Measurements from ENCODE around the gene NRN1L. TPM values are rescaled to one million over a fixed set of nuclear protein-coding genes. Genes with fewer than 3 reads are reported as not detected.

The NRN1L gene
- total RNA-seq, 1 donor from 2014 or later, result 0.65 TPM

GRCh38 chr16:67864594-67864993, 20.1 kb upstream of the NRN1L start:
- no peaks in the 10 kb centered on the region for H3K27me3 Mint-ChIP-seq (ENCODE audit: insufficient read depth)

GRCh38 chr16:67865318-67865717, 19.4 kb upstream of the NRN1L start:
- Mint-ChIP-seq H3K36me3 (ENCODE audit: low read depth) (peaks cover 16% of the 10 kb centered on the region), H3K9me3 (no peaks in the 10 kb centered on the region), H3K27ac (peak overlapping the region; percentile 73), H3K4me1 (ENCODE audit: low read depth) (peaks cover 15% of the 10 kb centered on the region), H3K27me3 (ENCODE audit: insufficient read depth) (no peaks in the 10 kb centered on the region), H3K4me3 (no peak overlapping the region)
- DNase-seq (ENCODE audit: low spot score), result no peak
- intact Hi-C loops (cut with micrococcal nuclease), result loop anchor here (2.0 kb wide), 1 partner anchor 49 kb away; no protein-coding TSS in a partner anchor

More at GRCh38 chr16:67864594-67864993, 20.1 kb upstream of the NRN1L start:
- intact Hi-C loops (cut with micrococcal nuclease), result loop anchor here (2.0 kb wide), 1 partner anchor 48 kb away; no protein-coding TSS in a partner anchor
- Mint-ChIP-seq H3K27ac (no peak overlapping the region), H3K9me3 (no peaks in the 10 kb centered on the region), H3K4me3 (no peak overlapping the region), H3K36me3 (ENCODE audit: low read depth) (peaks cover 15% of the 10 kb centered on the region), H3K4me1 (ENCODE audit: low read depth) (peaks cover 15% of the 10 kb centered on the region)
- no peak for DNase-seq (ENCODE audit: low spot score)

- H3K9me3 Mint-ChIP-seq, result no peaks in the 10 kb centered on the region
- no peak overlapping the region for H3K4me3 Mint-ChIP-seq
- H3K27me3 Mint-ChIP-seq (ENCODE audit: insufficient read depth), result no peaks in the 10 kb centered on the region
- no peak overlapping the region for H3K27ac Mint-ChIP-seq
- peaks cover 14% of the 10 kb centered on the region for H3K36me3 Mint-ChIP-seq (ENCODE audit: low read depth)
- intact Hi-C loops (cut with micrococcal nuclease), result no loop called here
- no peak for DNase-seq (ENCODE audit: low spot score)
- H3K4me1 Mint-ChIP-seq (ENCODE audit: low read depth), result peaks cover 7% of the 10 kb centered on the region
These were observed 16.4 kb upstream of the NRN1L start for GRCh38 chr16:67868290-67868689.

GRCh38 chr16:67869653-67870052, 15.0 kb upstream of the NRN1L start:
- intact Hi-C loops (cut with micrococcal nuclease), result loop anchor here (5.0 kb wide), 1 partner anchor 37 kb away; no protein-coding TSS in a partner anchor
- H3K9me3 Mint-ChIP-seq, result no peaks in the 10 kb centered on the region
- no peaks in the 10 kb centered on the region for H3K27me3 Mint-ChIP-seq (ENCODE audit: insufficient read depth)
- peaks cover 20% of the 10 kb centered on the region for H3K4me1 Mint-ChIP-seq (ENCODE audit: low read depth)
- H3K27ac Mint-ChIP-seq, result no peak overlapping the region
- no peak overlapping the region for H3K4me3 Mint-ChIP-seq
- H3K36me3 Mint-ChIP-seq (ENCODE audit: low read depth), result peaks cover 14% of the 10 kb centered on the region
- DNase-seq (ENCODE audit: low spot score), result no peak

GRCh38 chr16:67871256-67871655, 13.4 kb upstream of the NRN1L start:
- no peak for DNase-seq (ENCODE audit: low spot score)
- Mint-ChIP-seq H3K4me3 (no peak overlapping the region), H3K9me3 (no peaks in the 10 kb centered on the region), H3K27me3 (ENCODE audit: insufficient read depth) (no peaks in the 10 kb centered on the region), H3K27ac (no peak overlapping the region), H3K36me3 (ENCODE audit: low read depth) (peaks cover 22% of the 10 kb centered on the region), H3K4me1 (ENCODE audit: low read depth) (peaks cover 35% of the 10 kb centered on the region)
- intact Hi-C loops (cut with micrococcal nuclease), result loop anchor here (5.0 kb wide), 1 partner anchor 39 kb away; no protein-coding TSS in a partner anchor

GRCh38 chr16:67872131-67872630, 12.5 kb upstream of the NRN1L start:
- peak overlapping the region; percentile 88 for H3K4me3 Mint-ChIP-seq
- no peaks in the 10 kb centered on the region for H3K9me3 Mint-ChIP-seq
- intact Hi-C loops (cut with micrococcal nuclease), result loop anchor here (2.0 to 5.0 kb wide), 3 partner anchors 40 to 65 kb away; partner anchors contain the start of genes RANBP10 and TSNAXIP1
- H3K4me1 Mint-ChIP-seq (ENCODE audit: low read depth), result peaks cover 35% of the 10 kb centered on the region
- peaks cover 26% of the 10 kb centered on the region for H3K36me3 Mint-ChIP-seq (ENCODE audit: low read depth)
- no peak for DNase-seq (ENCODE audit: low spot score)
- no peaks in the 10 kb centered on the region for H3K27me3 Mint-ChIP-seq (ENCODE audit: insufficient read depth)
- H3K27ac Mint-ChIP-seq, result peak overlapping the region; percentile 79

- Mint-ChIP-seq H3K27me3 (ENCODE audit: insufficient read depth) (no peaks in the 10 kb centered on the region), H3K4me1 (ENCODE audit: low read depth) (peaks cover 35% of the 10 kb centered on the region), H3K27ac (peak within 1 kb of the TSS; percentile 81), H3K9me3 (no peaks in the 10 kb centered on the region), H3K4me3 (peak within 1 kb of the TSS; percentile 88), H3K36me3 (ENCODE audit: low read depth) (peaks cover 32% of the 10 kb centered on the region)
- intact Hi-C loops (cut with micrococcal nuclease), result loop anchor here (1.0 to 5.0 kb wide), 8 partner anchors 20 to 95 kb away; partner anchors contain the start of genes NUTF2, PSKH1, RANBP10 and SLC12A4
- DNase-seq (ENCODE audit: low spot score), result peak; percentile 89
These were observed 11.9 kb upstream of the NRN1L start, which contains the start of gene EDC4 for GRCh38 chr16:67872631-67873434. TSS of gene EDC4 (plus strand) at chr16:67873052. CDS start at chr16:67873262, 210 bp downstream.

- intact Hi-C loops (cut with micrococcal nuclease), result loop anchor here (1.0 to 5.0 kb wide), 8 partner anchors 20 to 95 kb away; partner anchors contain the start of genes NUTF2, PSKH1, RANBP10 and SLC12A4
- Mint-ChIP-seq H3K4me3 (peak overlapping the region; percentile 88), H3K9me3 (no peaks in the 10 kb centered on the region), H3K27me3 (ENCODE audit: insufficient read depth) (no peaks in the 10 kb centered on the region), H3K36me3 (ENCODE audit: low read depth) (peaks cover 36% of the 10 kb centered on the region), H3K27ac (peak overlapping the region; percentile 81), H3K4me1 (ENCODE audit: low read depth) (peaks cover 35% of the 10 kb centered on the region)
- no peak for DNase-seq (ENCODE audit: low spot score)
These were observed 11.0 kb upstream of the NRN1L start for GRCh38 chr16:67873435-67874370.

- H3K4me3 Mint-ChIP-seq, result peak overlapping the region; percentile 88
- intact Hi-C loops (cut with micrococcal nuclease), result loop anchor here (5.0 kb wide), 1 partner anchor 42 kb away; no protein-coding TSS in a partner anchor
- H3K9me3 Mint-ChIP-seq, result no peaks in the 10 kb centered on the region
- peaks cover 43% of the 10 kb centered on the region for H3K36me3 Mint-ChIP-seq (ENCODE audit: low read depth)
- peaks cover 35% of the 10 kb centered on the region for H3K4me1 Mint-ChIP-seq (ENCODE audit: low read depth)
- H3K27ac Mint-ChIP-seq, result peak overlapping the region; percentile 81
- no peak for DNase-seq (ENCODE audit: low spot score)
- no peaks in the 10 kb centered on the region for H3K27me3 Mint-ChIP-seq (ENCODE audit: insufficient read depth)
These were observed 10.3 kb upstream of the NRN1L start for GRCh38 chr16:67874372-67874771.

GRCh38 chr16:67877064-67877463, 7.6 kb upstream of the NRN1L start:
- no peak overlapping the region for H3K27ac Mint-ChIP-seq
- intact Hi-C loops (cut with micrococcal nuclease), result no loop called here
- no peaks in the 10 kb centered on the region for H3K27me3 Mint-ChIP-seq (ENCODE audit: insufficient read depth)
- H3K36me3 Mint-ChIP-seq (ENCODE audit: low read depth), result peaks cover 47% of the 10 kb centered on the region
- DNase-seq (ENCODE audit: low spot score), result no peak
- H3K4me3 Mint-ChIP-seq, result no peak overlapping the region
- H3K4me1 Mint-ChIP-seq (ENCODE audit: low read depth), result peaks cover 35% of the 10 kb centered on the region
- H3K9me3 Mint-ChIP-seq, result no peaks in the 10 kb centered on the region

- Mint-ChIP-seq H3K36me3 (ENCODE audit: low read depth) (peaks cover 52% of the 10 kb centered on the region), H3K4me1 (ENCODE audit: low read depth) (peaks cover 28% of the 10 kb centered on the region), H3K27ac (no peak overlapping the region), H3K9me3 (no peaks in the 10 kb centered on the region), H3K27me3 (ENCODE audit: insufficient read depth) (no peaks in the 10 kb centered on the region), H3K4me3 (no peak overlapping the region)
- intact Hi-C loops (cut with micrococcal nuclease), result no loop called here
- no peak for DNase-seq (ENCODE audit: low spot score)
These were observed 6.5 kb upstream of the NRN1L start for GRCh38 chr16:67878232-67878631.

GRCh38 chr16:67878846-67879245, 5.8 kb upstream of the NRN1L start:
- DNase-seq (ENCODE audit: low spot score), result no peak
- Mint-ChIP-seq H3K27ac (no peak overlapping the region), H3K4me3 (no peak overlapping the region), H3K36me3 (ENCODE audit: low read depth) (peaks cover 57% of the 10 kb centered on the region), H3K9me3 (no peaks in the 10 kb centered on the region), H3K27me3 (ENCODE audit: insufficient read depth) (no peaks in the 10 kb centered on the region), H3K4me1 (ENCODE audit: low read depth) (peaks cover 23% of the 10 kb centered on the region)
- intact Hi-C loops (cut with micrococcal nuclease), result no loop called here

Measured in activated T-helper 1 cell treated with anti-CD3 and anti-CD28 coated beads, Interleukin-12 subunit alpha, Interleukin-12 subunit beta, Interleukin-2, Interleukin-4 antibody, amounts not matched to agents 30 ng/mL and 10 ng/mL and 1 ng/mL, durations not matched to agents 14 hours and 24 hours and 36 hours (primary cell).